Tibial nerve (tissue), 4 donors: ENCODE data around the gene FAM149B1. TPM values are rescaled to one million over a fixed set of nuclear protein-coding genes. Genes with fewer than 3 reads are reported as not detected.

Experiments
- DNase-seq, 2 donors: peaks; one replicate each; pipeline ENCODE4 v3.0.0-alpha.2; 2019; ENCODE audit warnings: low spot score in 2 of 2
- H3K27ac ChIP-seq, 4 donors: fragments of 200-600 bp; sonication (generic) in 3 of 4; one replicate each; pipeline ENCODE4 v1.5.1; 2017 to 2019; ENCODE audit warnings: mild to moderate bottlenecking in 1 of 4
- H3K27me3 ChIP-seq, 2 donors: fragments of 200-600 bp; sonication (generic) in 1 of 2; one replicate each; pipeline versions ENCODE4 v1.5.1 to v1.6.0; 2017 to 2019
- H3K36me3 ChIP-seq, 3 donors: fragments of 200-600 bp; sonication (generic); one replicate each; pipeline ENCODE4 v1.5.1; 2018 to 2019
- H3K4me1 ChIP-seq, 4 donors: fragments of 200-600 bp; sonication (generic) in 3 of 4; one replicate each; pipeline ENCODE4 v1.5.1; 2017 to 2019
- H3K4me3 ChIP-seq, 4 donors: fragments of 200-600 bp; sonication (generic) in 3 of 4; one replicate each; pipeline ENCODE4 v1.5.1; 2017 to 2019; ENCODE audit warnings: mild to moderate bottlenecking in 1 of 4, moderate library complexity in 1 of 4
- H3K9me3 ChIP-seq, 4 donors: fragments of 200-600 bp; sonication (generic) in 3 of 4; one replicate each; pipeline ENCODE4 v1.5.1; 2017 to 2019
- EP300 ChIP-seq, 2 donors: sonication (generic); formaldehyde crosslinking; IDR thresholded peaks; one replicate each; pipeline ENCODE4 v1.6.1; 2017; ENCODE audit warnings: antibody characterized with exemption in 2 of 2, mild to moderate bottlenecking in 1 of 2
- POLR2A ChIP-seq, 2 donors: fragments of 450-650 bp; IDR thresholded peaks; one replicate each; pipeline ENCODE4 v1.6.1; 2017; ENCODE audit warnings: antibody characterized with exemption in 2 of 2, mild to moderate bottlenecking in 2 of 2, moderate library complexity in 2 of 2
- WGBS, 2 donors: methylation state at CpG; one replicate each; pipeline ENCODE4 v1.1.5; 2018; 5-methylcytosine and 5-hydroxymethylcytosine counted together
- total RNA-seq, 4 donors: library from RNA; depleted of rRNA; stranded (reverse); fragments of >200 nt; gene quantifications; one replicate each; pipeline ENCODE4 v1.1.0, GENCODE V29; 2016
- TF ChIP-seq, protein P1 (sequence below), 5 experiments: fragments of 200-600 bp in 3 of 5; fragments of 450-650 bp in 2 of 5; sonication (generic) in 3 of 5; IDR thresholded peaks; one replicate each; pipeline ENCODE4 v1.5.1; 2016 to 2019; ENCODE audit warnings: antibody characterized with exemption in 5 of 5, mild to moderate bottlenecking in 3 of 5, moderate library complexity in 2 of 5

FAM149B1 gene
- total RNA-seq, 4 donors from 2014 or later: 11.0 to 27.1 (median 25.0) TPM

DNA sequence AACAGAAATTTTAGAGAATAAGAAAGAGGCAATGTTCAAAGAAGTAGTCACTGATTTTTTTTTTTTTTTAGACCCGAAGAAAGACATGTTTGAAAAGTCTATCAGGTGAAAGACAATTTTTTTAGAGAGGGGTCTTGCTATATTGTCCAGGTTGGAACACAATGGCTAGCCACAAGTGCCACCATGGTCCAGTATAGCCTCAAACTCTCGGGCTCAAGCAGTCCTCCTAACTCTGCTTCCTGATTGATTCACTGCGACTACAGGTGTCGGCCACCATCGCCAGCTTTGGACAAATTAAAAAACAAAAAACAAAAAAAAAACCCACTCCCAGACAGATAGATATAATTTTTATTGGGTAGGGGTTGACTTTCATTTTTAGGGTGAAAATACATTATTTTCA lies 22.3 kb downstream of the FAM149B1 start:
- TF ChIP-seq POLR2A (IDR thresholded peaks at IDR 0.05): no peak
- TF ChIP-seq, protein P1, sequence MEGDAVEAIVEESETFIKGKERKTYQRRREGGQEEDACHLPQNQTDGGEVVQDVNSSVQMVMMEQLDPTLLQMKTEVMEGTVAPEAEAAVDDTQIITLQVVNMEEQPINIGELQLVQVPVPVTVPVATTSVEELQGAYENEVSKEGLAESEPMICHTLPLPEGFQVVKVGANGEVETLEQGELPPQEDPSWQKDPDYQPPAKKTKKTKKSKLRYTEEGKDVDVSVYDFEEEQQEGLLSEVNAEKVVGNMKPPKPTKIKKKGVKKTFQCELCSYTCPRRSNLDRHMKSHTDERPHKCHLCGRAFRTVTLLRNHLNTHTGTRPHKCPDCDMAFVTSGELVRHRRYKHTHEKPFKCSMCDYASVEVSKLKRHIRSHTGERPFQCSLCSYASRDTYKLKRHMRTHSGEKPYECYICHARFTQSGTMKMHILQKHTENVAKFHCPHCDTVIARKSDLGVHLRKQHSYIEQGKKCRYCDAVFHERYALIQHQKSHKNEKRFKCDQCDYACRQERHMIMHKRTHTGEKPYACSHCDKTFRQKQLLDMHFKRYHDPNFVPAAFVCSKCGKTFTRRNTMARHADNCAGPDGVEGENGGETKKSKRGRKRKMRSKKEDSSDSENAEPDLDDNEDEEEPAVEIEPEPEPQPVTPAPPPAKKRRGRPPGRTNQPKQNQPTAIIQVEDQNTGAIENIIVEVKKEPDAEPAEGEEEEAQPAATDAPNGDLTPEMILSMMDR (IDR thresholded peaks at IDR 0.05): no peak
- DNase-seq: no peak
- Histone ChIP-seq H3K36me3 (peaks cover 0 to 34% (median 0%) of the 10 kb centered on the region in 3 donors), H3K27ac (no peak overlapping the region), H3K4me1 (no peaks in the 10 kb centered on the region), H3K9me3 (no peaks in the 10 kb centered on the region), H3K27me3 (no peaks in the 10 kb centered on the region), H3K4me3 (no peak overlapping the region)
- WGBS, 2 donors: 96 to 97% methylated on average over 5 of the region's 5 CpGs

DNA sequence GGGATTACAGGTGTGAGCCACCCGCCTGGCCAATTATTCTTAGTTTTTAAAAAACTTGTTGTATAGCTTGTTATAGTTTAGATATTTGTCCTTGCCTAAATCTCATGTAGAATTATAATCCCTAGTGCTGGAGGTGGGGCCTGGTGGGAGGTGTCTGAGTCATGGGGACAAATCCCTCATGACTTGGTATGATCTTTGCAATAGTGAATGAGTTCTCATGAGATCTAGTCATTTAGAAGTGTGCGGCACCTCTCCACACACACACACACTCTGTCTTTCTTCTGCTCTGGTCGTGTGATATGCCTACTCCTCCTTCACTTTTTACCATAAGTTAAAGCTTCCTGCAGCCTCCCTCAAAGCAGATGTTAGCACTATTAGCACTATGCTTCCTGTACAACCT lies 37.2 kb downstream of the FAM149B1 start:
- Histone ChIP-seq H3K4me3 (no peak overlapping the region), H3K27ac (no peak overlapping the region), H3K4me1 (no peaks in the 10 kb centered on the region), H3K9me3 (no peaks in the 10 kb centered on the region), H3K27me3 (no peaks in the 10 kb centered on the region), H3K36me3 (peaks cover 0 to 66% (median 2%) of the 10 kb centered on the region in 3 donors)
- DNase-seq: no peak
- no peak for TF ChIP-seq POLR2A (IDR thresholded peaks at IDR 0.05)
- no peak for TF ChIP-seq EP300 (IDR thresholded peaks at IDR 0.05)
- TF ChIP-seq, protein P1 (IDR thresholded peaks at IDR 0.05): no peak
- 89 to 95% methylated on average over 3 of the region's 3 CpGs for WGBS, 2 donors

DNA sequence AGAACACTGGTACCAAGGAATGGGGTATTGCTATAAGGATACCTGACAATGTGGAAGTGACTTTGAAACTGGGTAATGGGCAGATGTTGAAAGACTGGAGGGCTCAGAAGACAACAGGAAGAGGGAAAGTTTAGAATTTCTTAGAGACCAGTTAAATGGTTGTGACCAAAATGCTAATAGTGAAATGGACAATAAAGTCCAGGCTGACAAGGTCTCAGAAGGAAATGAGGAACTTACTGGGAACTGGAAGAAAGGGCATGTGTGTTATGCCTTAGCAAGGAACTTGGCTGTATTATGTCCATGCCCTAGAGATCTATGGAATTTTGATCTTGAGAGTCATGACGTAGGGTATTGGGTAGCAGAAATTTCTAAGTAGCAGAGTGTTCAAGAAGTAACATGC lies 38.0 kb downstream of the FAM149B1 start:
- peaks cover 0 to 66% (median 2%) of the 10 kb centered on the region in 3 donors for H3K36me3 ChIP-seq
- H3K4me3 ChIP-seq: no peak overlapping the region
- no peak overlapping the region for H3K27ac ChIP-seq
- H3K27me3 ChIP-seq: no peaks in the 10 kb centered on the region
- DNase-seq: no peak
- TF ChIP-seq EP300 (IDR thresholded peaks at IDR 0.05): no peak
- TF ChIP-seq POLR2A (IDR thresholded peaks at IDR 0.05): no peak
- TF ChIP-seq, protein P1 (IDR thresholded peaks at IDR 0.05): no peak
- H3K4me1 ChIP-seq: no peaks in the 10 kb centered on the region
- 88 to 100% methylated on average over 1 of the region's 1 CpG for WGBS, 2 donors
- no peaks in the 10 kb centered on the region for H3K9me3 ChIP-seq

DNA sequence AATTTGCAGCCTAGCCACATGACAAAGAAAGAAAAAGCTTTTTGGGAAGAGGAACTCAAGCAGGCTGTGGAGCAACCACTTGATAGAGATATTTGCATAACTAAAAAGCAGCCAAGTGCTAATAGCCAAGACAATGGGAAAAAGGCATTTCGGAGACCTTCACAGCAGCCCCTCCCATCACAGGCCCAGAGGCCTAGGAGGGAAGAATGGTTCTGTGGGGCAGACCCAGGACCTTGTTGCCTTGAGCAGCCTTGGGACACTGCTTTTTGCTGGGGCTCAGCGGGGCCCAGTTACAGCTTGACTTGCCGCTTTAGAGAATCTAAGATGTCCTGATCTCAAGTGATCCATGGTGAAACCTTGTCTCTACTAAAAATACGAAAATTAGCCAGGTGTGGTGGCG lies 38.5 kb downstream of the FAM149B1 start:
- Histone ChIP-seq H3K4me1 (no peaks in the 10 kb centered on the region), H3K27me3 (no peaks in the 10 kb centered on the region), H3K27ac (no peak overlapping the region), H3K4me3 (no peak overlapping the region), H3K36me3 (peaks cover 0 to 69% (median 2%) of the 10 kb centered on the region in 3 donors), H3K9me3 (no peaks in the 10 kb centered on the region)
- DNase-seq: no peak
- TF ChIP-seq, protein P1 (IDR thresholded peaks at IDR 0.05): no peak
- TF ChIP-seq EP300 (IDR thresholded peaks at IDR 0.05) (no peak), POLR2A (IDR thresholded peaks at IDR 0.05) (no peak)
- 100% methylated on average over 5 of the region's 5 CpGs for WGBS, 2 donors

DNA sequence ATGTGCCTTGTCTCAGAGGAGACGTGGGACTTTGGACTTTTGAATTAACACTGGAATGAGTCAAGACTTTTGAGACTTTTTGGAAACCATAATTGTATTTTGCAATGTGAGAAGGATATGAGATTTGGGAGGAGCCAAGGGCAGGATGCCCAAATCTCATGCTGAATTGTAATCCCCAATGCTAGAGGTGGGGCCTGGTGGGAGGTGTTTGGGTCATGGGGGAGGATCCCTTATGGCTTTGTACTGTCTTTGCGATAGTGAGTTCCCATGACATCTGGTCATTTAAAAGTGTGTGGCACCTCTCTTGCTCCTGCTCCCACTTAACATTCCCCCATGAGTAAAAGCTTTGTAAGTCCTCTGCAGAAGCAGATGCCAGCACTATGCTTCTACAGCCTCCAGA lies 40.0 kb downstream of the FAM149B1 start:
- 74 to 90% methylated on average over 2 of the region's 2 CpGs for WGBS, 2 donors
- Histone ChIP-seq H3K4me3 (no peak overlapping the region), H3K9me3 (no peaks in the 10 kb centered on the region), H3K27ac (no peak overlapping the region), H3K4me1 (no peaks in the 10 kb centered on the region), H3K36me3 (peaks cover 0 to 66% (median 2%) of the 10 kb centered on the region in 3 donors), H3K27me3 (no peaks in the 10 kb centered on the region)
- no peak for TF ChIP-seq EP300 (IDR thresholded peaks at IDR 0.05)
- TF ChIP-seq POLR2A (IDR thresholded peaks at IDR 0.05): no peak
- TF ChIP-seq, protein P1 (IDR thresholded peaks at IDR 0.05): no peak
- DNase-seq: no peak
